GM12865 (cell line): ENCODE results near the gene FAT2.

Experiments used
- DNase-seq: peaks from one replicate; pipeline ENCODE4 v3.0.0; 2010; ENCODE audit warnings: low read depth
- H3K4me3 ChIP-seq: 2 replicates; pipeline ENCODE4 v1.5.1; 2011; ENCODE audit warnings: mild to moderate bottlenecking, low read depth, low read length, control low read depth
- CTCF ChIP-seq: IDR thresholded peaks from 2 replicates; pipeline ENCODE4 v1.5.1; 2011; ENCODE audit warnings: low read length, control low read depth, low read depth, inconsistent platforms; ENCODE audit not compliant: insufficient read depth; ENCODE audit errors: missing control alignments

The FAT2 gene

DNA sequence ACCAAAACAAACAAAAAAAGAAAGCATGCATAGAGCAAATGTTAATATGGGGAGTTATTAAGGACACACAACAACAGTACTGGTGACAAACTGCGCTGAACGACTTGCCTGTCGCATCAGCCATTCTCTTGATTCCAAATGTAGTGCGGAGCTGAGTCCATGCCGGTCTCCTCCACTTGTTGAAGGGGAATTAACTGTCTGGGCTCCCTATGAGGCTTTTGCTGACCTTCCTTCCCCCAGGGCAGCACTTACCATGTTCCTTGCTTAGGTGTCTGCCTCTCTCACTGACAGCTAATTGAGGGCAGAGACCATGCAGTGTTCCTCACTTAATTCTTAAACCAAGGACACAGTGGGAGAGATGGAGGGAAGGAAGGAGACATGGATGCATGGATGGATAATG lies 40.8 kb upstream of the FAT2 start:
- no peak for DNase-seq
- no peak overlapping the region for H3K4me3 ChIP-seq
- no peak for TF ChIP-seq CTCF

DNA sequence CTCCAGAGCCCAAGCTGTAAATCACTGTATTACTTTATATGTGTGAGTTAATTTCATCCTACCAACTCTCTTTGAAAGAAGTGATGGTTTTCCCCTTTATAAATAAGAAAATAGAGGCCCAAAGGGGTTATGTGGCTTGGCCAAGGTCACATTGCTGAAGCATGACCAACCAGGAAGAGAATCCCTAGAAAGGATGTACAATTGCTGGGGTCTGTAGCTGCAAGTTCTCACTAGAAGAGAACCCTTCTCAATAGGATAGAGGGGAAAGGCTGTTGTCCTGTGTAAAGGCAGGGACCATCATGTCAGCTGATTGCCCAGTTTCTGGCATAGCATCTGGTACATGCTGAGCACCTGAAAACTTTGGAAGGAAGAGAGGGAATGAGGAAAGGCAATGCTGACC lies 39.0 kb upstream of the FAT2 start:
- H3K4me3 ChIP-seq, result no peak overlapping the region
- no peak for TF ChIP-seq CTCF
- DNase-seq, result no peak

DNA sequence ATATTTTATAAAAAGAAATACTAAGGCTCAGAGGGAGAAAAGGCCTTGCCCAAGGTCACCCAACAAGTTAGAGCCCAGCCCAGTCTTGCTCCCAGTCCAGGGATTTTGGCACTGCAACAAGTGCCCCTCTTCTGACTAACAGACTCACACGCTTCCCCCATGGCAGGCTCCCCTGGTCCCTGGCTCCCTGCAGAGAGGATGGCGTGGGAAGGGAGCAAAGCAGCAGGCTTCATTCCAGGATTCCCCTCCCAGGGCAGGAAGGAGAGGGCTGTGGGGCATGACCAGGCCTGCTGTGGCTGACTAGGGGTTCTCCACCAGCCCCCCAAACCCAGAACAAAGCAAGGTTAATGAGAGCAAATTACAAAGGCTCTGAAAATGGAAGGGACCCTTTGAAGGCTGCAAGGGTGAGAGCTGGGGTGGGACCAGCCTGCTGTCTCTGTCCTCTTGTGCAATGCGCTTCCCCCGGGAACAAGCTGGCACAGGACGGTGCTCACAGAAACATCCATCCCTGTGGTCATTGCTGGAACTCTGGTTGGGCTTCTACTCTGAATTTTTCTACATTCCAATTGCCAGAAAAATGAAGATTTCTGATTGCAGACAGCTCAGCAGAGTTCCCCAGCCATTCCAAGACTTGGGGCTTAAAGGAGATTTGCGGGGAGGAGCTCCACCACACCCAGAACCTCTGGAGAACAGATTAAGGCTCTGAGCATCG lies 37.1 kb upstream of the FAT2 start:
- no peak for DNase-seq
- no peak for TF ChIP-seq CTCF

GRCh38 chr5:151627650-151628049 lies 36.5 kb upstream of the FAT2 start:
- no peak for DNase-seq
- TF ChIP-seq CTCF, result no peak
- H3K4me3 ChIP-seq, result no peak overlapping the region

More for the DNA sequence above, 37.1 kb upstream of the FAT2 start:
- no peak overlapping the region for H3K4me3 ChIP-seq

GRCh38 chr5:151625285-151625684 lies 34.2 kb upstream of the FAT2 start:
- no peak overlapping the region for H3K4me3 ChIP-seq
- DNase-seq, result no peak
- TF ChIP-seq CTCF, result no peak

- TF ChIP-seq CTCF, result no peak
- DNase-seq, result no peak
- no peak overlapping the region for H3K4me3 ChIP-seq
Measured at GRCh38 chr5:151624476-151624875, 33.3 kb upstream of the FAT2 start.
